H1 (cell line): ENCODE results near the gene FAM50B. TPM values are rescaled to one million over a fixed set of nuclear protein-coding genes. Genes with fewer than 3 reads are reported as not detected.

Experiments
- KDM5A ChIP-seq: fragments of 200-600 bp; IDR thresholded peaks from 2 replicates; pipeline ENCODE4 v1.7.1; 2012; ENCODE audit warnings: mild to moderate bottlenecking, low read length, inconsistent platforms, mixed read lengths
- RFX5 ChIP-seq: IDR thresholded peaks from 2 replicates; pipeline ENCODE4 v1.6.1; 2011; ENCODE audit warnings: low read depth, low read length, improper control_type of control experiment, borderline replicate concordance
- polyA plus RNA-seq, 7 experiments: library from polyadenylated mRNA; depleted of rRNA in 3 of 7; stranded (reverse) in 5 of 7; unstranded in 2 of 7; fragments of >200 nt in 5 of 7; fragments of 200-250 nt in 2 of 7; gene quantifications; 1 replicate in 5 of 7; 2 replicates in 1 of 7; 4 replicates in 1 of 7; pipeline versions ENCODE4 v1.2.1 to v1.2.3, GENCODE V29; 2011 to 2013; ENCODE audit warnings: missing spikeins in 2 of 7, mixed read lengths in 2 of 7
- total RNA-seq: library from RNA; stranded (reverse); fragmentation: NEBNext Ultra II Directional; extraction: Animal tissue kit (Norgen Biotek cat#: 25700); gene quantifications from 2 replicates; pipeline ENCODE4 v1.2.1, GENCODE V29; 2021

FAM50B gene
- total and polyA plus RNA-seq, 2 of the 8 experiments (the other 6 are each of a cell fraction or from before 2014, with no cell fraction given) = 3.1 to 3.2 TPM

- no peak for TF ChIP-seq KDM5A
- no peak for TF ChIP-seq RFX5
These were observed 29.7 kb upstream of the FAM50B start (continued) for GRCh38 chr6:3819161-3820110.
